ENCODE data around the gene TRIM15. TPM values are rescaled to one million over a fixed set of nuclear protein-coding genes. Genes with fewer than 3 reads are reported as not detected.

Gene TRIM15
- total and polyA plus RNA-seq, 2 donors from 2014 or later = 2.2 to 7.1 TPM

DNA sequence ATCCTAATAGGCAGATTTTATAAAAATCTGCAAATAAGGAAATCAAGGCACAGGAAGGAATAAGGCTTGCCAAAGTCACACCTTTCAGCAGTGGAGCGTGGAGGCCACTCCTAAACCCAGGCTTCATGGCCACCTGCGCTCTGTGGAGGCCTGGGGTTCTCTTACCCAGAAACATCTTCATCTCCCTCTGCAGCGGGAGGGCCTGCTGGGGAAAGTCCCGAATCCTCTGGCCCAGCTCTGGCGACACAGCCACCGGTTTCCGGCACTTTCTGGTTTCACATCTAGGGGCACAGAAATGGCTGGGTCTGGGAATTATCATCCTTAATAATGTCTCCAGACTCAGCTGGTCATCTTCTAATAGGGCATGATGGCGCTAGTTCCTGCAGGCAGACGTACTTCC, 6.6 kb upstream of the TRIM15 start:
- no peaks in the 10 kb centered on the region for H3K9me3 ChIP-seq (ENCODE audit: control insufficient read depth in 2 of 3, insufficient read depth in 1 of 3, low read length in 3 of 3)
- H3K9ac ChIP-seq (ENCODE audit: low read length in 3 of 3) = no peak overlapping the region
- H3K36me3 ChIP-seq (ENCODE audit: control insufficient read depth in 2 of 3, insufficient read depth in 3 of 3, low read length in 3 of 3) = no peaks in the 10 kb centered on the region
- TF ChIP-seq, protein P1, sequence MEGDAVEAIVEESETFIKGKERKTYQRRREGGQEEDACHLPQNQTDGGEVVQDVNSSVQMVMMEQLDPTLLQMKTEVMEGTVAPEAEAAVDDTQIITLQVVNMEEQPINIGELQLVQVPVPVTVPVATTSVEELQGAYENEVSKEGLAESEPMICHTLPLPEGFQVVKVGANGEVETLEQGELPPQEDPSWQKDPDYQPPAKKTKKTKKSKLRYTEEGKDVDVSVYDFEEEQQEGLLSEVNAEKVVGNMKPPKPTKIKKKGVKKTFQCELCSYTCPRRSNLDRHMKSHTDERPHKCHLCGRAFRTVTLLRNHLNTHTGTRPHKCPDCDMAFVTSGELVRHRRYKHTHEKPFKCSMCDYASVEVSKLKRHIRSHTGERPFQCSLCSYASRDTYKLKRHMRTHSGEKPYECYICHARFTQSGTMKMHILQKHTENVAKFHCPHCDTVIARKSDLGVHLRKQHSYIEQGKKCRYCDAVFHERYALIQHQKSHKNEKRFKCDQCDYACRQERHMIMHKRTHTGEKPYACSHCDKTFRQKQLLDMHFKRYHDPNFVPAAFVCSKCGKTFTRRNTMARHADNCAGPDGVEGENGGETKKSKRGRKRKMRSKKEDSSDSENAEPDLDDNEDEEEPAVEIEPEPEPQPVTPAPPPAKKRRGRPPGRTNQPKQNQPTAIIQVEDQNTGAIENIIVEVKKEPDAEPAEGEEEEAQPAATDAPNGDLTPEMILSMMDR (IDR thresholded peaks at IDR 0.05; ENCODE audit: borderline replicate concordance, extremely low read depth, insufficient read depth) = no peak
- no peak overlapping the region for H3K4me3 ChIP-seq (ENCODE audit: low read length in 3 of 3)
- H3K27me3 ChIP-seq (ENCODE audit: control insufficient read depth, insufficient read depth, low read length) = no peaks in the 10 kb centered on the region
- H3K27ac ChIP-seq (ENCODE audit: low read depth in 2 of 2, low read length in 2 of 2) = peak overlapping the region in 1 of 2 donors; percentile 49
- peaks cover 0 to 18% (median 2%) of the 10 kb centered on the region in 3 donors for H3K4me1 ChIP-seq (ENCODE audit: control insufficient read depth in 2 of 3, insufficient read depth in 2 of 3, low read depth in 1 of 3, low read length in 3 of 3)
- intact Hi-C loops (cut with DNase I) = no loop called here
- FAIRE-seq (no peak), DNase-seq (no peak)

DNA sequence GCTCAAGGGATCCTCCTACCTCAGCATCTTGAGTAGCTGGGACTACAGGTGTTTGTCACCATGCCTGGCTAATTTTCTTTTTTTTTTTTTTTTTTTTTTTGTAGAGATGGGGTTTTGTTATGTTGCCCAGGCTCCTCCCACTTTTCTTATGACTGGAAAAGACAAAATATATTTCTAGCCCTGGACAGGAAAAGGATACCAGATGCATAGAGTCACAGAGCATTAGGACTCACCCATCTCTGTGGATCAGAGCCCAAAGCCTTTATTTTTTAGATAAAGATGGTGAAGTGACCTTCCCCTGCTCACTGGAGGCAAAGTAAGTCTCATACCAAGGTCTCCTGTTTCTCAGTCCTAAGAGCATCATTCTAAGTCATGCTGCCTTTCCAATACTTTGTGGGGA, 5.8 kb upstream of the TRIM15 start:
- no peak for FAIRE-seq
- H3K4me3 ChIP-seq (ENCODE audit: low read length in 3 of 3) = no peak overlapping the region
- no peaks in the 10 kb centered on the region for H3K27me3 ChIP-seq (ENCODE audit: control insufficient read depth, insufficient read depth, low read length)
- H3K27ac ChIP-seq (ENCODE audit: low read depth in 2 of 2, low read length in 2 of 2) = no peak overlapping the region
- no peak for DNase-seq
- TF ChIP-seq, protein P1 (IDR thresholded peaks at IDR 0.05; ENCODE audit: borderline replicate concordance, extremely low read depth, insufficient read depth) = no peak
- H3K9me3 ChIP-seq (ENCODE audit: control insufficient read depth in 2 of 3, insufficient read depth in 1 of 3, low read length in 3 of 3) = no peaks in the 10 kb centered on the region
- H3K4me1 ChIP-seq (ENCODE audit: control insufficient read depth in 2 of 3, insufficient read depth in 2 of 3, low read depth in 1 of 3, low read length in 3 of 3) = peaks cover 0 to 13% (median 2%) of the 10 kb centered on the region in 3 donors
- no peak overlapping the region for H3K9ac ChIP-seq (ENCODE audit: low read length in 3 of 3)
- no peaks in the 10 kb centered on the region for H3K36me3 ChIP-seq (ENCODE audit: control insufficient read depth in 2 of 3, insufficient read depth in 3 of 3, low read length in 3 of 3)
- intact Hi-C loops (cut with DNase I) = no loop called here

DNA sequence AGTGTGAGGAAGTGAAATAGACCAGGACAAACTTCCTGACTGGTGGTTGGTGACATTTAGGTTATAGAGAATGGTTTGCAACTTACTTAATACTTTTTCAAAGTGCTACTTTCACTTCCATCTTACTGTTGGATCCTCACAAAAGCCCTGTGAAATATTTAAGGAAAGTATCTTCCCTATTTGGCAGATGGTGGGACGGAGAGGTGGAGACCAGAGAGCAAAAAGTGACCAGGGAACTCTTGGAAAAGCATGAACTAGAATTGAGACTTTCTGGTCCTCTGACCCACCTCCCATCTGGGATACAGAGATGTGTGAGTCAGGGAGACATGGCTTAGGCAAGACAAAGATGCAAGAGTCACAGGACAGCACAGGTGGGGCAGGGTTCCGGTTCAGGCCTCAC, 5.3 kb upstream of the TRIM15 start:
- Histone ChIP-seq H3K9ac (ENCODE audit: low read length in 3 of 3) (no peak overlapping the region), H3K9me3 (ENCODE audit: control insufficient read depth in 2 of 3, insufficient read depth in 1 of 3, low read length in 3 of 3) (no peaks in the 10 kb centered on the region), H3K27me3 (ENCODE audit: control insufficient read depth, insufficient read depth, low read length) (no peaks in the 10 kb centered on the region), H3K36me3 (ENCODE audit: control insufficient read depth in 2 of 3, insufficient read depth in 3 of 3, low read length in 3 of 3) (no peaks in the 10 kb centered on the region), H3K27ac (ENCODE audit: low read depth in 2 of 2, low read length in 2 of 2) (no peak overlapping the region), H3K4me1 (ENCODE audit: control insufficient read depth in 2 of 3, insufficient read depth in 2 of 3, low read depth in 1 of 3, low read length in 3 of 3) (peaks cover 0 to 11% (median 2%) of the 10 kb centered on the region in 3 donors), H3K4me3 (ENCODE audit: low read length in 3 of 3) (no peak overlapping the region)
- intact Hi-C loops (cut with DNase I) = no loop called here
- DNase-seq (no peak), FAIRE-seq (no peak)
- TF ChIP-seq, protein P1 (IDR thresholded peaks at IDR 0.05; ENCODE audit: borderline replicate concordance, extremely low read depth, insufficient read depth) = no peak

DNA sequence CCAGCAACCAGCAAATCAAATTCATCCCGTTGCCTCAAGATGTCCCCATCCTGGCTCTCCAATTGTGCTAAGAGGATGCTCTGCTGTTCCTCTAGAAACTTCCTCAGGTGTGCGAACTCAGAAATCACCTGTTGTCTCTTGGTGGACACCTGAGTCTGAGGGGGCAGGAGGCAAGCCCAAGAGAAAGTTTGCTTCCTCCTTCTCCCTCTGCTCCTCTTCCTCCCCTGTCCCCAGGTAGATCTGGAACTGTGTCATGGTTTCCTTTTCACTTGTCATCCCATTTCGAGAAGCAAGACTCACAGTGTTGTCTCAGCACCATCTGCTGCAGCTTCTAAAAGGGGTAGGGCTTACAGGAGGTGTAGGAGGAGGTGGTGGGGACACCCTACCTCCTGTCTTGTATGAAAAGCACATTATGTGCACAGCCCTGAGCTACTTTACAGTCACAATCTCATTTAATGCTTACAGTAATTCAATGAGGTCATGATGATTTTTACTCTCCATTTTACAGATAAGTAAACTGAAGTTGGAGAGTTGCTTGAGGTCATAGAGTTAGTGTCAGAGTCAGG, 4.8 kb upstream of the TRIM15 start:
- intact Hi-C loops (cut with DNase I) = no loop called here
- H3K4me1 ChIP-seq (ENCODE audit: control insufficient read depth in 2 of 3, insufficient read depth in 2 of 3, low read depth in 1 of 3, low read length in 3 of 3) = peaks cover 0 to 11% (median 2%) of the 10 kb centered on the region in 3 donors
- FAIRE-seq (no peak), DNase-seq (no peak)
- no peaks in the 10 kb centered on the region for H3K36me3 ChIP-seq (ENCODE audit: control insufficient read depth in 2 of 3, insufficient read depth in 3 of 3, low read length in 3 of 3)
- H3K9me3 ChIP-seq (ENCODE audit: control insufficient read depth in 2 of 3, insufficient read depth in 1 of 3, low read length in 3 of 3) = no peaks in the 10 kb centered on the region
- H3K27me3 ChIP-seq (ENCODE audit: control insufficient read depth, insufficient read depth, low read length) = no peaks in the 10 kb centered on the region
- H3K4me3 ChIP-seq (ENCODE audit: low read length in 3 of 3) = no peak overlapping the region
- no peak overlapping the region for H3K9ac ChIP-seq (ENCODE audit: low read length in 3 of 3)
- H3K27ac ChIP-seq (ENCODE audit: low read depth in 2 of 2, low read length in 2 of 2) = no peak overlapping the region
- TF ChIP-seq, protein P1 (IDR thresholded peaks at IDR 0.05; ENCODE audit: borderline replicate concordance, extremely low read depth, insufficient read depth) = no peak

All from kidney (tissue), 14 donors.